Measurements from ENCODE around the gene AQP10.
"Not testable (repeated sequence)": the region's sequence is repeated elsewhere in the genome, so short reads cannot be mapped to it uniquely, and the experiment has no call there.

Gene AQP10

DNA sequence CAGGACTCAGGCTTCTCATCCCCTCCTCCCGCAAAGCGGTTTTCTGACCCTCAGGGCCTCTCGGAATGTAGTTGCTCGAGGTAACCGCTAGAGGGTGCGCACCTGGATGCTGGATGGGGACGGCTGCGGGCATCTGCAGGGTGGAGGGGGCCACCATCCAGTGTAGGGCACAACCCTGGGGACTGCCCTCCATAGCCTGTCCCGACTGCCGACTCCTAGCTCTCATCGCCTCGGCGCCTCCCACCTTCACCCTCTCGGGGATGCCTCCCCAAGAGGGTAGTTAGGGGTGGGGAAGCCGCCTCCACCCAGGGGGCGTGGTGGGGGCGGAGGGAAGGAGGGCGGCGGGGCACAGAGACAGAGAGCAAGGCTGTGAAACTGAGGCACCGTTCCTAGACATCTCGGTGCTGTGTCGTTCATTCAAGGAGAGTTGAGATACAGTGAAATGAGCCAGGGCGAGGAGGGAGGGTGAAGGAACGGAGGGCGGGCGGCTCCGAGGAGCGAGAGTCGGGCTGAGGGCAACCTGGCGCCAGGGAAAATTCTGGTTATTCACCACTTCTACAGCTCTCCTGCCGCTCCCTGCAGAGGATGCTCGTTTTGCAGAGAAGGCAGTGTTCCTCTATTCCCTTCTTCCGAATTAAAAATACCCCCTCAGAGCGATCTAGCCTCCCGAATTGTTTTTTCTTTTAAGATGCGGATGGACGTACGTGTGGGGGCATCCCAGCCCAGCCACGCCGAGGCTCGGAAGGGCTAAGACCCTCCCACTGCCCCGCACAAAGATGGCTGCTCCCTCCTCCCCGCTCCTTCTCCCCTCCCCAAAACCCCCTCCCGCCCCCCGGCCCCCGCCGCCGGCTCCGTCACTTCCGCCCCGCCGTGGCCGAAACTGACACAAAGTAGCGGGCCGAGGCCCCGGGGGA is 4.0 kb downstream of the AQP10 start, which contains the start of gene ATP8B2:
TSS of gene ATP8B2 (plus strand) at position 857 of the 914 bp plus-strand sequence. CDS start 2,617 bp downstream, outside the sequence.
- peak; percentile 50 for DNase-seq

DNA sequence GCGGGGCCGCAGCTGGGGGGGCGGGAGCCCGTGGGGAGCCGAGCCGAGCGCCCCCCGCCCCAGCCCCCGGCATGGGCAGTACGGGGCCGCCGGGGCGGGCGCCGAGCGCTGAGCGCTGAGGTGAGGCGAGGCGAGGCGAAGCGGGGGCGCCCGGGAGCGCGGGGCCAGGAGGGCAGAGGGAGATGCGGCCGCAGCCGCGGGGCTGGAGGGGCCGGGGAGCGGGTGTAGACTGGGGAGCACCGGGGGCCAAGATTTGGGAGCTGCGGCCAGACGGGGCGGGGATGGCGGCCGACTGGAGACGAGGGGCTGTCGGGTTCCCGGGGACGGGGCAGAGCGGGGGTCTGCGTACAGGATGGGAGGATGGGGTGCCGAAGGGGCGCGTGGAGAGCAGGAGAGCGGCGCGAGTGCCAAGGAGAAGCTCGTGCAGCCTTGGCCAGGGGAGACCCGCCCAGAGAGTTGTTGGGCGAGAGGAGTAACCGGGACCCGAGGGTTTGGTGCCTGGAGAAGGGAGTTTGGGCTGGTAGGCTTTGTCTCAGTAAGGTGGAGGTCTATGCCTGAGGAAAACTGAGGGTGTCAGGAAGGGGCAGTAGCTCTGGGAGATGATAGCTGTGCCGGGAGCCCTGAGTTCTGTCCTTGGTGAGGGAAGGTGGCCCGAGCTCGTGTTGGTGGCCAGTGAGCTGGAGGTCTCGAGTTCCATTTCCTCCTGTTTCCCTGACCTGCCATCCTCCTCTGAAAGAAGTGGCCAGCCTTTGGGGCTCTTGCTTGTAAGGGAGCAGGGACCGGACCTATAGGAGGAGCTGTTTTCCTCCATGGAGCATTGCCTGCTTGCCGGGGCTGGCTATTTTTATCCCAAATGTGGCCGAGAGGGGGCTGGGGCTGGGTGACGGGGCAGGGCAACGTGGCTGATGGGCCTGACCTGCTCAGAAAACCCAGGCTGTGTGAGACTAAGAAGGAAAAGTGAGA is 5.0 kb downstream of the AQP10 start:
- peak; percentile 87 for DNase-seq

DNA sequence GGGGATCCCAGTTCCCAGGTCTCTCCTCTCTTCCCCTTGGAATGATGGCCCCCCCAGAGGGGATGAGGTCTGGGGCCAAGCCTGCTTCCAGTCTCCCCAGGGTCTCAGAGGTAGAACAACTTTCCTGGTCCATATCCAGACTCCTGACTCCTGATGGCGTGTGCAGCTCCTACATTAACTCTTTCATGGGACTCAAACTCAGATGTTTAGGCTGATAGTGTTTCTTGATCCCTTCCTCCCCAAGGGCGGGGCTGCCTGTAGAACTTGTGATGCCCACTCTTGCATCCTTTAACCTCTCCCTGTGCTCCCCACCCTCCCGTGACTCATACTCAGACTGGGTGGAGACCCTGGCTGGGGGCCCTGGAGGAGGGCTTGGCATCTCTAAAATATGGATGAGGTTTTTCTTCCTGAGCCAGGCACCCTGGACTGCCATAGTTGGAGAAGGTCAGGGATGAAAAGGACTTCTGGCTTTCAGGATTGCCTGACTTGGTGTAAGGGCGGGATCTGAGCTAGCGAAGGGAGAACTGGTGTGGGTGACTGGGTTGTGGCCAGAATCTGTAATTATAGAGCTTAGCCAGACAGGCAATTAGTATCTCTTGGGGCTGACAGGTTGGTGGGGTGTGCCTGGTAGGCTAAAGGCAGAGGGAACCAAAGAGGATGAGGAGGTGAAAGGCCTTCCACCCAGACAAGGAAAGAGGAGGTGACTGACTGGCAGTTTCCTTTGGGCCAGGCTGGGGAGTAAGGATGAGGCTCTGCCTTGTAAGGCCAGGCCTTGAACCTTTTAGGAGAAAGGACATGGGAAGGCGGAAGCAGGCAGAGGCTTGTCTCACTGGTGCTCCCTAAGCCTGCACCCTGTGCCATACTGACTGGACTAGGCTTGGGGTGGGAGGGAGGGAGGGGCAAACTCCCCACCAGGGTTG is 5.9 kb downstream of the AQP10 start:
- no peak for DNase-seq

DNA sequence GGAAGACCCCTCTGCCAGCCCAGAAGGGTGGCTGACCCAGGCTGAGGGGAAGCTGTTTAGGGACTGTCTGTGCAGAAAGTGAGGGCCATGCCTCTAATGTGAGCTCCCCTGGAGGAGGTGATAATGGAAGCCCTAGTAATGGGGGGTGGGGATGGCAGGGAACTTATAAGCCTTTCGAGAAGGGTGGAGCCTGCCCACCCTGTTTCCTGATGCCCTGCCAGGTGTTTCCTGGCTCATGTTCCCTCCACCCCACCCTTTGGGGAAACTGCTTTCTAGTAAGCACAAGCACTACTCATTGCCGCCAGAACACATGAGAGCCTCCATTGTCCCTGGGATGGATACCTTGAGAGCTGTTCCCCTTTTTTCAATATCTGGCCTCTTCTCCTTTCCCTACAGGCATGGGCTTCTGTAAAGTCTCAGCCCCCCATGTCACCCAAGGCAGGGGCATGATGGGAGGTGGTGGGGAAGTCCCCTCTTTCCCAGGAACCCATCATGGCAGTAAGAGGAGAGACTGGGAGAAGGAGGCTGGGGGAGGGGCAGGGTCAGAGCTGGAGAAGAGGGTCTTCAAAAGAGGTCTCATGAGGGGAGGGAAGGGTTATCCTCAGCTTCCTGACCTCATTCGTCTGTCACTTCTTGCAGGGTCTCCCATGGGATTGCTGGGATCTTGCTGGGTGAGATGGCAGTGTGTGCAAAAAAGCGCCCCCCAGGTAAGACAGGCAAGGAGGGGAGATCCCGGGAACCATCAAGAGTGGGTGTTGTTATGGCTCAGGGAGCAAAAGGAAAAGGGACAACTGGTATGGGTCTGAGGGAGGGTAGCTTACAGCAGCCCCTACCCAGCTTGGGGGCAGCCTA is 6.8 kb downstream of the AQP10 start:
- no peak for DNase-seq

DNA sequence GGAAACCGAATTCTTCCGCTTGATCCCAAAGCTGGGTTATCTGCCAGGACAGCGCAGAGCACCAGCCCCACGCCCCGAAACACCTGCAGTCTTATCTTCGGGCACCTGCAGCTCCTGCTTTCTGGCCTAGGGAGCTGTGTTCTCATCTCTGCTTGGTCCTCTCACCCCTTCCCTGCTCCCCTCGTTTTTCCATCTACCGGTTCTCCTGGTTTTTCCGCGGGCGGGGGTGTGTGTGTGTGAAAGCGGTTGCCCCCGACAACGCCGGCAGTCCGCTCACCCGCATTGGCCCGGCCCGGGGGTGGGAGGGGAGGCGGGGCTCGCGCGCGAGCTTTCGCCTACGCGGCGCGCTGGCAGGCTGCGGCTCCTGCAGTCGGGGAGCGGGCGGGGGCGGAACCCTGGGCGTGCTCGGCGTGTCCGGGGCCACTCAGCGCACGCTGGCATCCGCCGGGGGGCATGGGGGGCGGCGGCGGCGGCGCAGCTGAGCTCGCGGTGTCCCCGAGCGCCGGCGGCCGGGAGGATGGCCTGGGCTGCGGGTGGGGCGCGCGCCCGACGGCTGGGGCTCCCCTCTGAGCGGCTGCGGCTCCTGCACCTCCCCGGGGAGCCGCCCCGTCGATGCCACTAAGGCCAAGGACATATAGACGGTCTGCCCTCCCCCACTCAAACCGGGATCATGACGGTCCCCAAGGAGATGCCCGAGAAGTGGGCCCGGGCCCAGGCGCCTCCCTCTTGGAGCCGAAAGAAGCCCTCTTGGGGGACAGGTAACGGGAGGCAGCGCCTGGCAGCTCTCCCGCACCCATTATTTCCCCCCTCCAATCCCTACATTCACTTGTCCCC is 7.6 kb downstream of the AQP10 start:
- peak; percentile 71 for DNase-seq

DNA sequence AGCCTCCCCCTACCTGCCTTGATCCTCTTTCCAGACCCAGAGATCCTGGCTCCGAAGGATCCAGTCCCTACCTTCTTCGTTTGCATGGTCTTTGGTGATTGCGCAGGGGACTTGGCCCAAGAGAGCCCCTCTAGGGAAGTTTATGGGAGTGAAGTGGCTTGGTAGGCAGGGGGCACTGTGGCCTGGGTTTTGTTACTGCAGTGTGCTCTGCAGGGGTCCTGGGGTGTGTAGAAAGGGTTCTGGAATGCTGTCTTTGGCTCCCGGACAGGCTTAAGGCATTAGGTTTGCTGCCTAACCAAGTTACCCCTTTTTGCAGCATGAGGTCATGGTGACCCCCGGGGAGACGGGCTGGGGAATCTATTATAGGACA is 8.2 kb downstream of the AQP10 start:
- no peak for DNase-seq

DNA sequence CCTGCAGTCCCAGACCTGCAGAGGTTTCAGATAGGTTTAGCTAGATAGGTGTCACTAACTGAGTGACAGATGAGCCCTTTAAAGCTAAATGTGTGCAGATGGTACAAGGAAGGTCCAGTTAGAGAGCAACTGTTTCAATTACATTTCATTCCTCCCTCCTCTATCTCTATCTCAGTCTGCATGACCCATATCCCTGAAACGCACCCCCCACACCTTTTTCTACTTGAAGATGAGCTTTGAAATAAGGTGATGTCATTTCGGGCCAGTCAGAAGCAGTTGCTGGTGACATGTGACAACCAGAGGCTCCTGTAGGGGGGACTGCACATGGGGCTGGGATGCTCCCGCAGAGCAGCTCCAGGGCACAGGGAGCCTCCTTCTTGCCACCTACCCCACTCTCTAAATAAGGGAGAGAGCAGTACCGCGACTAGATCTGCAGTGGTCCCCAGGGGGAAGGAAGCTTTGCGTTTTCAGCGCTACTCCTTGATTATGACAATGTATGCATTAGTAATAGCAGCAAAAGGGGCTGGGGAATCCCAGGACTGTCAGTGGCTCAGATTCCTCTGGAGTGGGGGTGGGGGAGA is 8.7 kb downstream of the AQP10 start:
- DNase-seq = no peak

DNA sequence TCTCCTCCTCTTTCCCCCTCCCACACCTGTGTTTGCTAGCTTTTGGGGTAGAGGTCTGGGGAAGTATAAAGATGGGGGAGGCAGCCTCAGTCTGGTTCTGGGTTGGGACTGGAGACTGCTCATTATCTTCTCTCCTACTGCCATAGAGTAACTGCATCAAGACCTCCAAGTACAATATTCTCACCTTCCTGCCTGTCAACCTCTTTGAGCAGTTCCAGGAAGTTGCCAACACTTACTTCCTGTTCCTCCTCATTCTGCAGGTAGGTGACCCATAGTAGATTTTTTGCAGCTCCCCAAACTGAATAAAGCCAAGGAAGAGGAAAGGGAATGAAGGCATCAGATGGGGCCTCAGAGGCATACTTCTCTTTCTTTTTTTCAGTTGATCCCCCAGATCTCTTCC is 9.8 kb downstream of the AQP10 start:
- DNase-seq = no peak

DNA sequence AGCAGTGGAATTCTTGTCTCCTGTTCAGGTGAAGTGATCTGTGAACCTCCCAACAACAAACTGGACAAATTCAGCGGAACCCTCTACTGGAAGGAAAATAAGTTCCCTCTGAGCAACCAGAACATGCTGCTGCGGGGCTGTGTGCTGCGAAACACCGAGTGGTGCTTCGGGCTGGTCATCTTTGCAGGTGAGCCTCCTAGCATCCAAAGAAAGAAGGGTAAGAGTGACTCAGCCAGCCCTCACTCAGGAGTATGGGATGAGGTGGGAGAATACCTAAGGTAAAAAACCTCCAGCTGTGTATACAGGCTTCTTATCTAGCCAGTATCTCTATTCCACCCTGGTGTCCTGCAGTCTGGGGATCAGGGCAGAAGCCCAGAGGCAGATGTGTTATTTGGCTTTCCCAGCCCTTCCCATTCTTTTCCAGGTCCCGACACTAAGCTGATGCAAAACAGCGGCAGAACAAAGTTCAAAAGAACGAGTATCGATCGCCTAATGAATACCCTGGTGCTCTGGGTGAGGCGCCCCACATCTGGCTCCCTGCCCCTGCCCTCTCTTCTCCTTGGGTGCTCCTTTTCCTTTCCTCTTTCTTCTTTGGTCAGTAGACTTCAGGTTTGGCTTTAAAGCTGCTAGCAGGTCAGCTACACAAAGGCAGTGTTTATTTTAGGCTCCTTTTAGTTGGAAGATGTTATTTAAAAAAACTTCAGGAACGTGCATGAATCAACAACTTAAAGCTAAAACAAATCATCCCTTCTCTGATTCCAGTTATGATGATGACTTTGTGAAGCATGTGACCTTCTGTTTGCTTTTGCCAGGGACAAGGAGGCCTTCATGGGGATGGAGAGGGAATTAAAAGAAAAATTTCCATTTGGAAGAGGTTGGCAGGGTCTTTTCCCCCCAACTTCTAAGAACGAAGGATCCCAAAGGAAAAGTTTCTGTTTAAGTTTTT is 13.5 kb downstream of the AQP10 start:
- DNase-seq = no peak

DNA sequence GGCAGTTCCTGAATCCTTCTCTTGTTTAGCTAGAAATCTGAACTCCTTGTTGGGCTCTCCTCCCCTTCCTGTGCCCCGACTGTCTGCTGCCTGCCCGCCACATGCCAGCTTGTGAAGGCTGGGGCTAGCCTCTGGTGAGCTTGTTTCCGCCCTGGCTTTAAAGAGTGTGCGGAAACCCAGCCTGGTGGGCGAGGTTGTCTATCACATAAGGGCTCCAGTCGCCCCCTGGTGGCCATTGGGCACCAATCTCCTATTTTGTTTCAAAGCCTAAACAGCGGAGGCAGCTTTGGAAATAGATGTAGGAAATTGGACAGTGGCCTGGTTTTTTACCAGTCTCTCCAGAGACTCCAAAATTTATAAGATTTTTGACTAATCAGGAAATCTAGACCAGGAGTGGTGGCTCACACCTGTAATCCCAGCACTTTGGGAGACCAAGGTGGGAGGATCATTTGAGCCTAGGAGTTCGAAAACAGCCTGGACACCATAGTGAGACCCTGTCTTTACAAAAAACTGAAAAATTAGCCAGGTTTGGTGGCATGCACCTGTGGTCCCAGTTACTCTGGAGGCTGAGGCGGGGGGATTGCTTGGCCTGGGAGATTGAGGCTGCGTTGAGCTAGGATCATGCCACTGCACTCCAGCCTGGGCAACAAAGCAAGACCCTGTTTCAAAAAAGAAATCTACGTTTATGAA is 14.3 kb downstream of the AQP10 start:
- peak; percentile 85 for DNase-seq

DNA sequence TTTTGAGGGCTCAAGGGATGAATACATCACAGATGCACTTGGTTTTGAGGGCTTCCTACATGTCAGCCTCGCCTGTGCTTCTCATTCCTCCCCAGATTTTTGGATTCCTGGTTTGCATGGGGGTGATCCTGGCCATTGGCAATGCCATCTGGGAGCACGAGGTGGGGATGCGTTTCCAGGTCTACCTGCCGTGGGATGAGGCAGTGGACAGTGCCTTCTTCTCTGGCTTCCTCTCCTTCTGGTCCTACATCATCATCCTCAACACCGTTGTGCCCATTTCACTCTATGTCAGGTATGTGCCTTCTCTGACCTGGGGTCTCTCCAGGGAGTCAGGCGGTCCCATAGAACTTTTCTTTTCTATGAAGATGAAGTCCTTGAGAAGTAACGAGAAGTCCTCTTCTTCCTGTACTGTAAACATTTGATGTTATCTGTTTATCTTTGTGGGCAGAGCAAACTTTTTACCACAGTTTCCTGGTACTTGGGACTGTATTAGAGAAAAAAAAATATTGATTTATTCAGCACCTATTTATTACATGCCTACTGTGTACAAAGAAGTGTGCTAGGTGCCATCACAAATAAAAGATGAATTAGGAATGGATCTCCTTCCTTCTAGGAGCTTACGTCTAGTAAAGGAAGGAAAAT is 16.5 kb downstream of the AQP10 start:
- no peak for DNase-seq

DNA sequence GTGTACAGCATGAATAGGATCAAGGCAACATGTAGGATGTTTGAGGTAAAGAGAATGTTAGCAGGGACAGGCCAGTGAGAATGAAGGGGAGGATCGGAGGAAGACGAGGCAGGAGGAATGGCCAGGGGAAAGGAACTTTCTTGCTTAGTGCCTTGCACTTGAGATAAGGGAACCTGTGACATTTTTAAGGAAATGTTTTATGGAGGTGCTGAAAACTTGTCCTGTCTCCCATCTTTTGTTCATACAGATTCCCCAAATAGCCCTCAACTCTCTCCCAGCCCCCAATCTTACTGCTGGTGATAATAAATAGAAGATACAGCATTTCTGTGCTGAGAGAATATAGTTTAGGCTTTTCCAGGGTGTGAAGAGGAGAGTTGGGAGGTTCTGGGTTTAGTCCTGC is 18.0 kb downstream of the AQP10 start:
- no peak for DNase-seq

DNA sequence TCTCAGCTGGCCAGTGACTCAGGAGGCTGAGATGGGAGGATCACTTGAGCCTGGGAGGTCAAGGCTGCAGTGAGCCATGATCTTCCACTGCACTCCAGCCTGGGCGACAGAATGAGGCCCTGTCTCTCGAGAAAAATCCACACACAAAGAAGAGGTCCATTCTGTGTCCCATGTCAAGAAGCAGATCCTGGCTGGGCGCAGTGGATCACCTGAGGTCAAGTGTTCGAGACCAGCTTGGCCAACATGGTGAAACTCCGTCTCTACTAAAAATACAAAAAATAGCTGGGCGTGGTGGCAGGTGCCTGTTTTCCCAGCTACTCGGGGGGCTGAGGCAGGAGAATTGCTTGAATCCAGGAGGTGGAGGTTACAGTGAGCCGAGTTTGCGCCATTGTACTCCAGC is 20.5 kb downstream of the AQP10 start:
- not testable (repeated sequence) for DNase-seq

DNA sequence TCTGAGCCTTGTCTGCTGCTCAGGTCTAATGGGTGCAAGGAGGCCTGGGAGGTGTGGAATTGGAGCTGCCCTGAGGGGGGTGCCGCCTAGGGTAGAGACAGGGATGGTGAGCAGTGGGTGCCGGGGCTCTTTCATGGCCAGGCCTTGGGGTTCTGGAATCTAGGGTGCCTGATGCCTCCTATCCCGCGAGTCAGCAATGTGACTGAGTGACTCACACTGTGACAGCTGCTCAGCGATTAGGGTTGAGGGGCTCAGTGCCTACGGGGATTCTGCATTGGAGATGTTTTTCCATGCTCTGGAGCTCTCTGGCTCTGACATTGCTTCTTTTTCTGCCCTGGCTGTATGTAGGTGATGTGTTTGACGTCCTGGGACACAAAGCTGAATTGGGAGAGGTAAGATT is 21.2 kb downstream of the AQP10 start:
- DNase-seq = no peak

DNA sequence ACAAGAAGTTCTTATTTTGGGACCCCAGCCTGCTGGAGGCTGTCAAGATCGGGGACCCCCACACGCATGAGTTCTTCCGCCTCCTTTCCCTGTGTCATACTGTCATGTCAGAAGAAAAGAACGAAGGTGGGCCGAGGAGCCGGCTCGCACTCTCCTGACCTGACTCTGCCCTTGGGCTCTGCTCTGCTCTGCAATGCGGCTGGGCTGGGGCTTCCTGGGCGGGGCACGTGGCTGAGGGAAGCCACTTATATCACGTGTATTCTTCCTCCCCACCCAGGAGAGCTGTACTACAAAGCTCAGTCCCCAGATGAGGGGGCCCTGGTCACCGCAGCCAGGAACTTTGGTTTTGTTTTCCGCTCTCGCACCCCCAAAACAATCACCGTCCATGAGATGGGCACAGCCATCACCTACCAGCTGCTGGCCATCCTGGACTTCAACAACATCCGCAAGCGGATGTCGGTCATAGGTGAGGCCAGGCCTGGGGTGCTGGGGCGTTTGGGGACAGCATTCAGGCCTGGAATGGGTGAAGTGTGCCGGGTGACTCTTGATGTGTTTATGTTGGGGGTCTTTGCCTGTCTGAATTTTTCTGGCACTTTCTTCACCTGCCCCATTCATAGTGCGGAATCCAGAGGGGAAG is 22.1 kb downstream of the AQP10 start:
- DNase-seq = no peak

DNA sequence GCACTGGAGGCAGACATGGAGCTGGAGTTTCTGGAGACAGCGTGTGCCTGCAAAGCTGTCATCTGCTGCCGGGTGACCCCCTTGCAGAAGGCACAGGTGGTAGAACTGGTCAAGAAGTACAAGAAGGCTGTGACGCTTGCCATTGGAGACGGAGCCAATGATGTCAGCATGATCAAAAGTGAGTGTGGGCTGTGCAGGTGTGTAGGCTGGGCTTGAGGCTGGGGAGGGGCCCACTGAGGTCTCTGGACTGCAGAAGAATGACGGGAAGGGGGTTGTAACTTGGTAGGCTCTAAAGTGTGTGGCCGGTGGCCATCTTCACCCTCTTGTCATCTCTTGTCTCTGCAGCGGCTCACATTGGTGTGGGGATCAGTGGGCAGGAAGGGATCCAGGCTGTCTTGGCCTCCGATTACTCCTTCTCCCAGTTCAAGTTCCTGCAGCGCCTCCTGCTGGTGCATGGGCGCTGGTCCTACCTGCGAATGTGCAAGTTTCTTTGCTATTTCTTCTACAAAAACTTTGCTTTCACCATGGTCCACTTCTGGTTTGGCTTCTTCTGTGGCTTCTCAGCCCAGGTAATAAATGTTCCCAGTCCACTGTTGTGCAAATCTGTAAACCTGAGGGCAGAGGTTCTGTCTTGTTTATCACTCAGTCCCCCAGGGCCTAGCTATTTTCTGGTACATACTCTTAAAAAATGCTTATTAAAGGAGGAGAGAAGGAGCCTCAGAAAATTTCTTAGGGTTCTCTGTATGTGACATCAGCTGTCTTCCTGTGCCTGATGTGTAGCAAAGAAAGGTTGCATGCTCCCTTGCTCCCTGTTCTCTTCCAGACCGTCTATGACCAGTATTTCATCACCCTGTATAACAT is 24.3 kb downstream of the AQP10 start:
- DNase-seq = no peak
